ENCODE data around the gene SLC23A1.

GRCh38 chr5:139391570-139392323, 8.7 kb upstream of the SLC23A1 start:
- TF ChIP-seq POLR2AphosphoS5 (IDR thresholded peaks at IDR 0.05; ENCODE audit: low read depth, low read length) = no peak
- TF ChIP-seq REST (IDR thresholded peaks at IDR 0.05; ENCODE audit: insufficient read depth in 1 of 2, low read depth in 2 of 2, low read length in 2 of 2) = no peak

Data from PFSK-1 (cell line).